GM12874 (cell line): ENCODE results near the gene ERCC1.

Source experiments
- TF ChIP-seq, protein P1 (sequence below): IDR thresholded peaks from 2 replicates; pipeline ENCODE4 v1.5.1; 2011; ENCODE audit warnings: low read depth, mild to moderate bottlenecking, control low read depth, low read length, moderate library complexity; ENCODE audit not compliant: insufficient read depth

The ERCC1 gene

GRCh38 chr19:45464274-45464673 is 40.6 kb upstream of the ERCC1 start:
- TF ChIP-seq, protein P1, sequence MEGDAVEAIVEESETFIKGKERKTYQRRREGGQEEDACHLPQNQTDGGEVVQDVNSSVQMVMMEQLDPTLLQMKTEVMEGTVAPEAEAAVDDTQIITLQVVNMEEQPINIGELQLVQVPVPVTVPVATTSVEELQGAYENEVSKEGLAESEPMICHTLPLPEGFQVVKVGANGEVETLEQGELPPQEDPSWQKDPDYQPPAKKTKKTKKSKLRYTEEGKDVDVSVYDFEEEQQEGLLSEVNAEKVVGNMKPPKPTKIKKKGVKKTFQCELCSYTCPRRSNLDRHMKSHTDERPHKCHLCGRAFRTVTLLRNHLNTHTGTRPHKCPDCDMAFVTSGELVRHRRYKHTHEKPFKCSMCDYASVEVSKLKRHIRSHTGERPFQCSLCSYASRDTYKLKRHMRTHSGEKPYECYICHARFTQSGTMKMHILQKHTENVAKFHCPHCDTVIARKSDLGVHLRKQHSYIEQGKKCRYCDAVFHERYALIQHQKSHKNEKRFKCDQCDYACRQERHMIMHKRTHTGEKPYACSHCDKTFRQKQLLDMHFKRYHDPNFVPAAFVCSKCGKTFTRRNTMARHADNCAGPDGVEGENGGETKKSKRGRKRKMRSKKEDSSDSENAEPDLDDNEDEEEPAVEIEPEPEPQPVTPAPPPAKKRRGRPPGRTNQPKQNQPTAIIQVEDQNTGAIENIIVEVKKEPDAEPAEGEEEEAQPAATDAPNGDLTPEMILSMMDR: no peak

GRCh38 chr19:45463241-45463640 is 39.5 kb upstream of the ERCC1 start:
- TF ChIP-seq, protein P1: no peak

DNA sequence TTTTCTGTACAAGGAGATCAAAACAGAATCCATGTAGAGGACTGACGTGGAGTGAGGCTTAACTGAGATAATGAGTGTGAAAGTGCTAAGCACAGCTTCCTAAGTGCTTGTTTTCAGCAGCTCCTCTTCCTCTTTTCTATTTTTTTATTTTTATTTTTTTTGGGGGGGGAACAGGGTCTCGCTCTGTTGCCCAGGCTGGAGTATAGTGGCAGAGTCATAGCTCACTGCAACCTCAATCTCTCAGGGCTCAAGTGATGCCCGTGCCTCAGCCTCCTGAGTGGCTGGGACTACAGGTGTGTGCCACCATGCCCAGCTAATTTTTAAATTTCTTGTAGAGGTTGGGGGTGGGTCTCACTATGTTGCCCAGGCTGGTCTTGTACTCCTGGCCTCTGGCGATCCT is 38.5 kb upstream of the ERCC1 start:
- TF ChIP-seq, protein P1: no peak

DNA sequence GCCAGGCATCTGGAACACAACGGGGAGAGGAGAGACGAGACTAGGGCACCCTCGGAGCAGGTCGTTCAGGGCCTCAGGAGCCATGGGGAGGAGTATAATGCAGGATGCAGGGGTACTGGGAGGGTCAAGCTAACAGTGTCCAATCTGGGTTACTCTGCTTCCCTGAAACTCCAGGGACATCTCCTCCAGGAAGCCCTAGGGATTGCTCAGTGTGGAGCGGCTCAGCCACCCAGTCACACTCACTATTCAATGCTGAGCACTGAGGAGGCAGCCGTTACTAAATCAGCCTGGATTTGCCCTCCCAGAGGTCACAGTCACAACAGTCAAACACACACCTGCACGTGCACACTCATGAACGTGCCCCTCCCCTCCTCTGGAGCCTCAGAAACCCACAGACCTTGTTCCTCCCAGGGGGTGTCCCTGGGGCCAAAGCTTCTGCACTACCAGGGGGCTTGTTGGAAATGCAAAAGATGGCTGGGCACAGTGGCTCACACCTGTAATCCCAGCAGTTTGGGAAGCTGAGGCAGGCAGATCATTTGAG is 37.2 kb upstream of the ERCC1 start:
- TF ChIP-seq, protein P1: no peak

GRCh38 chr19:45457776-45458175 is 34.1 kb upstream of the ERCC1 start:
- TF ChIP-seq, protein P1: no peak

DNA sequence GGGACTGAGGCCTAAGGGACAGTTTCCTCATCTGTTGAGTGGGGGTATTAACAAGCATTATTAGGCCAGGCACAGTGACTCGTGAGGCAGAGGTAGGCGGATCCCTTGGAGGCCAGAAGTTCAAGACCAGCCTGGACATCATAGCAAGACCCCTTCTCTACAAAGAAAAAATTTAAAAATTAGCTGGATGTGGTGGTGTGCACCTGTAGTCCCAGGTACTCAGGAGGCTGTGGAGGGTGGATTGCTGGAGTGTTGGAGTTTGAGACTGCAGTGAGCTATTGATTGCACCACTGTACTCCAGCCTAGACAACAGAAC is 32.7 kb upstream of the ERCC1 start:
- TF ChIP-seq, protein P1: no peak

- TF ChIP-seq, protein P1: no peak
These were observed 32.2 kb upstream of the ERCC1 start for GRCh38 chr19:45455707-45456499.
